Stimulated activated CD8-positive, alpha-beta memory T cell treated with anti-CD3 and anti-CD28 coated beads, Interleukin-7, amount 100 ng/mL, for 1 hour (primary cell): ENCODE measurements around the gene GYPC.
"Not testable (repeated sequence)": the region's sequence is repeated elsewhere in the genome, so short reads cannot be mapped to it uniquely, and the experiment has no call there.

Source experiments
- DNase-seq, 2 donors: peaks; one replicate each; pipeline ENCODE4 v3.0.0-alpha.2; 2020; ENCODE audit warnings: low read depth in 2 of 2

The GYPC gene

GRCh38 chr2:126699716-126700581 is 44.0 kb downstream of the GYPC start:
- no peak for DNase-seq

GRCh38 chr2:126700677-126701076 is 44.7 kb downstream of the GYPC start:
- no peak for DNase-seq

GRCh38 chr2:126703311-126703710 is 47.4 kb downstream of the GYPC start:
- no peak for DNase-seq

- DNase-seq, result no peak
Observed at GRCh38 chr2:126704434-126705160, 48.6 kb downstream of the GYPC start.

GRCh38 chr2:126707191-126707590 is 51.2 kb downstream of the GYPC start:
- DNase-seq, result no peak

GRCh38 chr2:126707941-126708340 is 52.0 kb downstream of the GYPC start:
- no peak for DNase-seq

- no peak for DNase-seq
Observed at GRCh38 chr2:126714191-126714965, 58.4 kb downstream of the GYPC start.

- no peak for DNase-seq
Observed at GRCh38 chr2:126715111-126715510, 59.2 kb downstream of the GYPC start.

- no peak for DNase-seq
Observed at GRCh38 chr2:126715576-126716406, 59.8 kb downstream of the GYPC start.

- not testable (repeated sequence) for DNase-seq
Observed at GRCh38 chr2:126717277-126717676, 61.3 kb downstream of the GYPC start.

- DNase-seq, result no peak
Observed at GRCh38 chr2:126717928-126718327, 62.0 kb downstream of the GYPC start.

GRCh38 chr2:126719191-126719832 is 63.4 kb downstream of the GYPC start:
- no peak for DNase-seq

- no peak for DNase-seq
Observed at GRCh38 chr2:126719833-126720351, 63.9 kb downstream of the GYPC start.

GRCh38 chr2:126720638-126721037 is 64.7 kb downstream of the GYPC start:
- DNase-seq, result no peak

GRCh38 chr2:126722081-126722480 is 66.1 kb downstream of the GYPC start:
- DNase-seq, result no peak

- no peak for DNase-seq
Observed at GRCh38 chr2:126722546-126722945, 66.6 kb downstream of the GYPC start.

- DNase-seq, result no peak
Observed at GRCh38 chr2:126723281-126723815, 67.4 kb downstream of the GYPC start.

- no peak for DNase-seq
Observed at GRCh38 chr2:126725580-126725979, 69.6 kb downstream of the GYPC start.

- DNase-seq, result no peak
Observed at GRCh38 chr2:126729896-126730295, 73.9 kb downstream of the GYPC start.

- DNase-seq, result no peak
Observed at GRCh38 chr2:126730655-126731054, 74.7 kb downstream of the GYPC start.
